GM19238 (cell line): ENCODE data around the gene CLDN24.
"Not testable (repeated sequence)": the region's sequence is repeated elsewhere in the genome, so short reads cannot be mapped to it uniquely, and the experiment has no call there.

Source experiments
- DNase-seq: peaks from one replicate; pipeline ENCODE4 v3.0.0; 2011; ENCODE audit warnings: low spot score; ENCODE audit not compliant: insufficient read length

Gene CLDN24

DNA sequence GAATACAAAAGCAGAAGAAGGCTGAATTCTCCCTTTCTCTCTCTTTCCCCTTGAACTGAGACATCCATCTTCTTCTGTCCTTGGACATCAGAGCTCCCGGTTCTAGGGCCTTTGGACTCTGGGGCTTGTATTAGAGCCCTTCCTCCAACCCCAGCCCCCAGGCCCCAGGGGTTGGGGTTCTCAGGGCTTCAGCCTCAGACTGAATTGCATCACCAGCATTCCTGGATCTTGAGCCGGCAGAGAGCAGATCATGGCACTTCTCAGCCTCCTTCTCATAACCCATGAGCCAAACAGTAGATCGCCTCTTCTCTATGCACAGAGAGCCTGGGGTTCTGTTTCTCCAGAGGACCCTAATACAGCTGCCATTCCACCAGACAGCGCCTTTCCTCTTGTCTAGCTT lies 25.3 kb upstream of the CLDN24 start:
- no peak for DNase-seq

DNA sequence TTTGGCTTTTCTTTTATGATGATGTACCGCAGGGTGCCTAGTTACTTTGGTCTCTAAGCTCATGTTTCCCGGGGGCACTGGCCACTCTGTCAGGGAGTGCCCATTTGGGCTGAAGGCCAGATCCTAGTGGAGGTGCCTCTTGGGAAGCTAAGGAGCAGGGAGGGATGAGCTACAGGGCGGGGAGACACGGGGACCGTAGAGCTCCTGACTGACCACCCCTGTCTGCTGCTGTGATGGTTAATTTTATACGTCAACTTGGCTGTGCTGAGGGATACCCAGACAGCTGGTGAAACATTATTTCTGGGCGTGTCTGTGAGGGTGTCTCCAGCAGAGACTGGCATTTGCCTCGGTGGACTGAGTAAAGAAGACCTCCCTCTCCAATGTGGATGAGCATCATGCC lies 24.9 kb upstream of the CLDN24 start:
- DNase-seq: no peak

DNA sequence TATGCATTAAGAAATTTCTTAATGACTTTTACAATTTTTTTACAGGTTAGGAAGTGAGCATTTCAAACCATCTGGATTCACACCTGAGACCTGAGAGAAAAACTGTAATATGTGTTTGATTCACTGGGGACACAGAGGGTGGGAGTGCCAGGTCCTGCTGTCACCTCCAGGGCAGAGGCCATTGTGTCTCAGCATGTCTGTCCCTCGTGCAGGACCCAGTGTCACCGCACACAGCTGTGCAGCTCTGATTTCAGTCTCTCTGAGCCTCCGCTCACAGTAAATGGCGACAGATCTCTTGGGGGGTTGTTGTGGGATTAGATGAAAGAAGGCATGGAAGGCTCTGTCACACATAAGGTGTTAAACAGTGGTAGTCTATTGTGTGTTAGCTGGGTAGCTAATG lies 23.0 kb upstream of the CLDN24 start:
- DNase-seq: no peak

DNA sequence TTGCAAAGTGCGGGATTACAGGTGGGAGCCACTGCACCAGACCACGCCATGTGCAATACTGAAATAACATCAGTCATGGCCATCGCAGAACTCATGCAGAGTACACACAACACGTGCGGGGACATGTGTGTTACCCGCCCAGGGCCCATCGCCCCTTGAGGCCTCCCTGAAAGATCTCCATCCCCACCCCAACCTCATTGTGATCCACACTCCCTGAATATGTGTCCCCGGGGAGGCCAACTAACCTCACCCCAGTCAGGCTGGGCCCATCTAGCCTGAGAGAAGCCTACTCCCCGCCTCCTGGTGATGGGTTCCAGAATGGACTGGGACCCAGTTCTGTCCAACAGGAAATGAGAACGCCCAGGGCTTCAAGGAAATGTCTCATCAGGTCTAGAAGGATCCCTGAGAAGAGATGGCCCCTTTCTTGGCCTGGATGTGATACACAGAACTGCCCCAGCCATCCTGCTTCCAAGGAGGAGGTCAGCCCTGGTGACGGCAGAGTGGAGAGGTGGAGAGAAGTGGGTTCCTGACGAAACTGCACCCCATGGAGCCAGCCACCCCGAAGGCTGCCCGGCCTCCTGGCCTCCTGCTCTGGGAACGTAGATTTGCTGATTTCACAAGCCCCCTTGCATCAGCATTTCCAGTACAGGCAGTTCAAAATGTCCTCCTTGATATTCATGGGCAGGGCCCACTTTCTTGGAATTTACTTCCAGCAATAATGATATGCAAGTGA lies 22.5 kb upstream of the CLDN24 start:
- DNase-seq: no peak

DNA sequence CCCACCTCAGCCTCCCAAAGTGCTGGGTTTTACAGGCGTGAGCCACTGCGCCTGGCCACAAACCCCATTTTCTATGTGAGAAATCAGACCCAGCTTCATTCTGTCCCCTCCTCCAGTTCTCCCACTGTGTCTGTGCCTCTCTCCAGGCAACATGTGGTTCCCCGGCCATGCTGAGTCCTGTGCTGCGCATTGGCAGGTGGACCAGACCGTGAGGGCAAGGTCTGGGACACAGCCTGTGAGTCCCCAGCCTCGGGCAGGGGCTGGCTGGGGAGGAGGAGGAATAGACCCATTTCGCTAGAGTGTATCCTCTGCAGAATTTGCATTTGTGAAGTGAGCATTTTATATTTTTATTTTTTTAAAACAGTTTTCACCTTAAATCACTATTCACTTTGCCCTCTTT lies 21.5 kb upstream of the CLDN24 start:
- no peak for DNase-seq

DNA sequence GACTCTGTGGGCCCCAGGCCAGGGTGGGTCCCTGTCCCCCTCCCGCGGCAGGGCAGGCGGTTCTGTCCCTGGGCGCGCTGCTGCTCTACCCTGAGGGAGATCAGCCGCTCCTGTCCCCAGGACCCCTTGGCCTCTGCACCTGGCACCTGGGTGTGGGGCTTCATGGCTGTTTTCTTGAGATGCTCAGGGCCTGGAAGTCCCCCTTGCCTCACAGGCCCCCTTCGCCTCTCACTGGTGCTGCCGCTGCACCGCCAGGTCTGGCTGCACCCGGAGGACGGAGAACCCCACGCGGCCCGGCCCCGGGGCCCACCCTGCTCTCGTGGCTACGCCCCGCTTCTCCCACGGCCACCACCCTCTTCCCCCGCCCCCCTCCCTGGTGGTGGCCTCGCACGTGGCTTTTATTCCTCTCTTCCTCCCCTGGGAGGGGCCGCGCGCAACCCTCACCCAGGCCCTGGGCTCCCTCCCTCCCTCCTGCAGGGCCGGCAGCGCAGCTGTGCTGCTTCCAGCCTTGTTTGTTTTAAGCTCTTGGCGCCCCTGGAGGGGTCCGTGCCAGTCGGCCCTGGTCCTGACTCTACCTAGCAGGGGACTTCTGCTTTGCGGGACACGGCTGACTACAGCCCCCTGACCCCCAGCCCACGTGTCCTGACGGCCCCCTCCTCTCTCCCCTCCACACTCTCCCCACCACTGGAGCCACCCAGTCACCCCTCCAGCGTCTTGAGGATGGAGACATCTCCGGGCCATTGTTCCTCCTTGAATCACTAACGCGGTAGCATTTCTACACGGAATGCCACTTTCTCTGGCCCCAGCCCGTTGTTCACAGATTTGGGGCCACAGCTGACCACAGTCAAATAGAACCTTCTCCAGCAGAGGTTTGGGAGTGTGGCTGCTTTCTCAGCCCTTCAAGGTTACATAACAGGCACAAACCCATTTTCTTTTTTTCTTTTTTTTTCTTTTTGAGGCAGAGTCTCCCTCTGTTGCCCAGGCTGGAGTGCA lies 20.6 kb upstream of the CLDN24 start:
- DNase-seq: peak; percentile 10

DNA sequence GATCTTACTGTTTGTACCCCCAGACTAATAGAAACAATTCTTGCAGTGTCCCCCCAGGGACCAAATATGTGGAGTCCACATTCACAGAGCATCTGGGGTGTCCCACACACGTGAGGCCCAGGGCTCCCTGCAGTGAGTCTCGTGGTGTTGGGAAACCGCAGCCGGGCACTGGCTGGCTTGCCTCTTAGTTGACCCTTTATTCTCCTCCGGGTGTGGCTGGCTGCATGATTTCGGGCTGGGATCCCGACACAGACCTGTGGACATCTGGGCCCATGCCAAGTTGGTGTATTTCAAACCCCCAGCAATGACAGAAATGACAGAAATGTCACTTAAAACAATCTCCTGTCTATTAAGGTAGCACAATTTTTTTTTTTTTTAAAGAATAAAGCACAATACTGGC lies 15.6 kb upstream of the CLDN24 start:
- no peak for DNase-seq

DNA sequence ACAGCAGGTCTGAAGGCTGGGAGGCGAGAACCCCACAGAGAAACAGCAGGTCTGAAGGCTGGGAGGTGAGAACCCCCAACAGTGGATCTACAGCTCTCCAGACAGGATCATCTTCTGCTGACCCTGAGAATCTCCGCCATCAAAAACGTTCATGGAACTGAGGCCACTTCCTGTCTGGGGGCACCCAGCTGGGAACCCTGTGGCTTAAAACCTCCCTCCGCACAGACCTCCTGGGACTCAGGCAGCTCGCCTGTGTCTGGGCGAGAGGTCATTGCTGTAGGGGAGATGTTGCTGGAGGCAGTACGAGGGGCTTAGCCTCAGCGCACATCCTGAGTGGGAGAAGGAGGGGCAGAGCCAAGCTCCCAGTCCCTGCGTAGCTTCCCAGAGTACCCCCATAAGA lies 15.1 kb upstream of the CLDN24 start:
- no peak for DNase-seq

DNA sequence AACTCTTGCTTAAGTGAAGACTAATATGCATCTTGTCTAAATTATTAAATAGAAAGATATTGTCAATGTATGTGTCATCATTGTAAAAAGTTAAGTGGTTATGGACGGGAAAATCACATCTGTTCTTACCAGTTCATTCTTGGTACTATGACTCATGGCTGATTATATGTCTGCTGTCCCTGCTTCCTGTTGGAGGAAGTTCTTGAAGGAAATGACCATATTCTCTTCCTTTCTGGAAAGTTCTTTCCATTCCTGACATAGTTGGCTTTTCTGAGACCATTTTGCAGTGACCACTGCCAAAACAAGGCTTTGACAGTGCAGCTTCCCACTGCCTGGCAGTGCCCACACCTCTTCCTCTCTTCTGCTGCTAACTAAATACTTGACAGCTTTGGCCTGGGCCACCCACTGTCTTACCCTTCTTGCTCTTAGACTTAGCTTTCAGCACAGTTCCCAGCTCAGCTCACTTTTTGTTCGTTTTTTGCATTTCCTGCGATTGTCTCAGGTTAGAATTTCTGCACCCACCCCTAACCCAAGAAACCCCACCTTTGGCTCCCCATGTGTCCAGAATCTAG lies 13.2 kb upstream of the CLDN24 start:
- DNase-seq: no peak

DNA sequence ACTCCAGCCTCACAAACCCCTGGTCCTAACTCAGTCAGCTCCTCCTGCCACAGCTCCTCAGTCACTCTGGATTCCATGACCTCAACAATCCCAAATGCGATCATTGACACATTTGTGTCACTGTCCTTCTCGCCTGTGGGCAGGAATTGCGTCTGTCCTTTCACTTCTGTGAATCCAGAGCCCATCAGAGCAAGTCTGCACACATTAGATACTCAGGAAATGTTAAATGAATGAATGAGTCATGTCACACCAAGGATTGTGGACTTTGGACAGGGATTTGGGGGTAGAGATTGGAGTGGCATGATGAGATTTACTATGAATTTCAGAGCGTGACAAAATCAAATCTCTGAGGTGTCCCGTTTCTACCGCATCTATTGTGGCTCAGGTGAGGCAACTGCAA lies 11.8 kb upstream of the CLDN24 start:
- no peak for DNase-seq

DNA sequence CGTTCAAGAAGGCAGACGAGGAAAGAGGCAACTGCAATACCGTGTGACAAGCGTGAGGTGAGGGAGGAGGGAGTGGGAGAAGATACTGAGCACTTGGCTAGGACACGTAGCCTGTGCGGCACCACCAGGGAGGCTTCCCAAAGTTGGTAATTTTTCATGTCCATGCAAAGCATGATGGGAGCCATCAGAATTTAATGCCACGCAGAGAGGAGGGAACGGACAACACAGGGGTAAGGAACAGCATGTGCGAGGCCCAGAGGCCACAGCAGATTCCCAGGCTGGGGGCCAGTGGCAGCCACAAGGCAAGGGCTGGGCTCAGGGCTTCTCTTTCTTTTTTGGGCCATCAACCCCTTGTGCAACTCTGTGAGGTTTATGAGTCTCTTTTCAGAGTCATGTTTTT lies 11.0 kb upstream of the CLDN24 start:
- no peak for DNase-seq

DNA sequence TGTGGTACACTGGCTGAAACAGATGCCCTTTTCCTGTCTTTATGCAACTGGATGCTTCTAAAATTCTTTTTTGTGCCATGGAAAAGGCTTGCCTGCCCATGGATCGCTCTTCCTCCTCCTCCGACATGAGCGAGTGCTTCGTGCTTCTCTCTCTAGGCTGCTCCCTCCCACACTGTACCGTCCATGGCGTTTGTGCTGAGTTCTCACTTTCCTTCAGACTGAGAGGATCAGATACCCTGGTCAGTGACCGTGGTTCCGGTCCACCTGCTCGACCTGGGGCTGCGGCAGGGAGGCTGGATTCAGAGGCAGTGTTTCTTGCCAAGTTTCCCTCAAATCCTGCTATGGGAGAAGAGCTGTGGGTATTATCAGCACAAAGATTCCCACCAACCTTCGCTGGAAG lies 10.2 kb upstream of the CLDN24 start:
- no peak for DNase-seq

DNA sequence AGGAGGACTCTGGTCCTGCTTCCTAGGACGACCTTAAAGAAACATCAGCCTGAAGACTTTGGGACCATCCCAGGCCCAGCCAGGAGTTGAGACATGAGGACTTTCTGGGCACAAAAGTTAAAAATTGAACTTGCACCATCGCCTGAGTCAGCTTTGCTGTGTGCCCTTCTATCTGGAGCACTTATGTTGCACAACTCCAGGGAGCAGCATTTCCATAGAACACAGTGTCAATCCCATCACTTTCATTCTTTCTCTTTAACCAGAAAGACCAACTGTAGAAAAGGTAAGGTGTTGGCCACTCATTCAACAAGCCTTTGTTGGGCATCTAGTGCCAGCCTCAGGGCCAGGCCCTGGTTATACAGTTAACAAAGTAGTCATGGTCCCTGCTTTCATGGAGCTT lies 8.6 kb upstream of the CLDN24 start:
- DNase-seq: no peak

DNA sequence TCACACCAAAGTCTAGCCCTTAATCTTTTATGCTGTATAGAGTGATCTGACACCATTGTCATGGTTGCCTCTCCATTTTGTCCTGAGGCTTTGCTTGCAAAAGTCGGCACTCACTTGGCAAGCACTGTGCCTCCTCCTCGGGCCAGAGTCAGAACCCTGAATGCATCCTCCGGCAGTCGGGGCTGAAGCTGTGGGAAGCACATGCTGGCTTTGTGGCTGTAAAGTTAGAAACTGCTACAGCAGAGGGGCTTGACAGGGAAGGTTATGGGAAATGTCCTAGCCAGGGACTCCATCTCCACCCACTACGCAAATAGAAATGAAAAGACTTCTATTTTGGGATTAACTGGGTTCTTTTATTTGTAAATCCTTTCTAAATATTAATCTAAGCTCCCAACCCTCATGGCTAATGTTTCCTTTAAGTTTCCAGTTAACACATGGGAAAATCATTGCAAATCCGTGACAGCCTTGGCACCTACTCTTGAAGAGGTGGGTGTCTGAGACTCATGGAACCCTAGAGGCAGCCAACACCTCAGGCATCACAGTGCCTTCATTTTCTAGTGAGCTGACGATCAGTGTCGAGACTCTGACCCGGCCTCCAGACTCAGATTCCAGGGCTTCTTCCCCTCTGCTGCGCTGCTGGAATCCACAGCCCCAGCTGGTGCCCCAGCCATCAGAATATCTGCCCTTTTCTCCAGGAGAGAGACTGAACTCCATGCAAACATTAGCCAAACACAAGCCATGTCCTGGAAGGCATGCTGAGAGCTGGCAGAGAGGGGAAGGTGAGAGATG lies 7.9 kb upstream of the CLDN24 start:
- no peak for DNase-seq

DNA sequence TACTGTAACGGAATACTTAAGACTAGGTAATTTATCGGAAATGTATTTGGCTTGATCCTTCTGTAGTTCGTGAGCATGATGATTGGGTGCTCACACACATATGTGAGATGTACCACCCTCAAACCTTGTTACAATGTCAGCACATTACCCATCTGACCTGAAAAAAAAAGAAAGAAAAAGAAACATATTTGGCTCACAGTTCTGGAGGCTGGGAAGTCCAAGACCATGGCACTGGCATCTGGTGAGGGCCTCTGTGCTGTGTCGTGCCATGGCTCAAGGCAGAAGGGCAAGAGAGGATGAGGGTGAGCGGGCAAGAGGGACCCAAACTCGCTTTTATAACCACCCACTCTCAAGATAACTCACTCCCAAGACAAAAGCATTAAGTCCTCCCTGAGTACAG lies 7.0 kb upstream of the CLDN24 start:
- no peak for DNase-seq

DNA sequence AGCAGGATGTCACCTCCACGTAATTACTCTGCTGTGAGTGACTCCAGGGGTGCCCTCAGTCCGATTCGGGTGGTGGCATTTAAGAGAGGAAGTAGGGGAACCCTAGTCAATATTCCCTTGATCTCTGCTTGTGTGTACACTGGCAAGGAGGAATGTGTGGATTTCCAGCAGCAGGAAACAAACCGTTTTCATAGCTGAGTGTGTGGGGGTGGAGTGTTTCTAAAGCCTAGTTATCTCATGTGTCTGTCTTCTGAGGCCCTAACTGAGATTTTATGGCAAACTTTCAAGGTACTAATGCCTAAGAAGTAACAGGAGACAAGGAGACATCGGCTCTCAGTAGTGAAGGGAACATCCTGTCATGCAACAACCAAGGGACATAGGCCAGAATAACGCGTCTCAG lies 6.6 kb upstream of the CLDN24 start:
- no peak for DNase-seq

DNA sequence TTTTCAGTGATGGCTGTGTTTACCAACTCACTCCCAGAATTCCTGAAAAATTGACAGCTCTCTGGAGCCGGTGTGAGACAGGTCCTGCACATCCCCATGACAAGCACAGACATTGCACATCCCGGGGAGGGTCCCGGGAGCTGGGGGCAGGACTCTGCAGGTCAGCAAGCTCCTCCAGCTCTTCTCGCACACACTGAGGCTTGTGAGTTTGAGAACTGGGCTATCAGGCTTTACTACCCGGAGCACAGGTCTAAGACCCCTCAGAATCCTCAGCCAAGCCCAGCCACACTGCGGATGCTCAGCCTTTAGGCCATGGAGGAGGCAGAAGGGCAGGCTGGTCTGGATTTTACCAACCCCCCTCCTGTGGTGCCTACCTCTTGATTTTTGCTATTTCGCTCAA lies 5.6 kb upstream of the CLDN24 start:
- no peak for DNase-seq

DNA sequence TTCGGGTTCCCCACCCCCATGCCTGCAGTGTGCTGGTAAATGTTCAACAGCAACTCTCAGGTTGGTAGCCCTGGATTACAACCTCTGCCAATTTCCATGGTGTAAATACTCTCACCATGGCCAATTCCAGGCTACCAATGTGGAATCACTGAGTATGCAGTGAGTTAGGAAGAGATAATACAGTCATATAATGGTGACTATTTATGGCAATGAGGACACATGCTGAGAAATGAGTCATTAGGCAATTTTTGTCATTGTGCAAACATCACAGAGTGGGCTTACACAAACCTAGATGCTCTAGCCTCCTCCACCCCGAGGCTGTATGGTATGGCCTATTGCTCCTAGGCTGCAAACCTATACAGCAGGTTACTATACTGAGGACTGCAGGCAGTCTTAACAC lies 4.6 kb upstream of the CLDN24 start:
- no peak for DNase-seq

DNA sequence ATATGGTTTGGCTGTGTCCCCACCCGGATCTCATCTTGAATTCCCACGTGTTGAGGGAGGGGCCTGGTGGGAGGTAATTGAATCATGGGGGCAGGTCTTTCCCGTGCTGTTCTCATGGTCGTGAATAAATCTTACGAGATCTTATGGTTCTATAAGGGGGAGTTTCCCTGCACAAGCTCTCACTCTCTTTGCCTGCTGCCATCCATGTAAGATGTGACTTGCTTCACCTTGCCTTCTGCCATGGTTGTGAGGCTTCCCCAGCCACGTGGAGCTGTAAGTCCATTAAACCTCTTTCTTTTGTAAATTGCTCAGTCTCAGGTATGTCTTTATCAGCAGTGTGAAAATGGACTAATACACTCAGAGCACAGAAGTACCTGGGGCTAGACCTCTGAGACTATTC lies 4.2 kb upstream of the CLDN24 start:
- not testable (repeated sequence) for DNase-seq

DNA sequence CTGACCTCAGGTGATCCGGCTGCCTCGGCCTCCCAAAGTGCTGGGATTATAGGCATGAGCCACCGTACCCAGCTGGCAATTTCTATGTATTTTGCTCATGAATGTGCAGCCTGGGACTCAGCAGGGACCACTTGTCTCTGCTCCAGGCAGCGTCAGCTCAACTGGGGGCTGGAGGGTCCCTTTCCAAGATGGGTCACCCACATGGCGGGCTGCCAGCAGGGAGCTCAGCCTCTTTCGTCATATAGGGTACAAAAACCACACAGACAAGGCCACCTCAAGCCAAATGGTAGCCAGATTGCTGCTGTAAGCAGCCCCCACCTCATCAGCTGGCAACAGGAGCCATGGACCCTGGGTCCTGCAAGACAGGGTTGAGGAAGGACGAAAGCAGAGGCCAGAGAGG lies 2.4 kb upstream of the CLDN24 start:
- no peak for DNase-seq

DNA sequence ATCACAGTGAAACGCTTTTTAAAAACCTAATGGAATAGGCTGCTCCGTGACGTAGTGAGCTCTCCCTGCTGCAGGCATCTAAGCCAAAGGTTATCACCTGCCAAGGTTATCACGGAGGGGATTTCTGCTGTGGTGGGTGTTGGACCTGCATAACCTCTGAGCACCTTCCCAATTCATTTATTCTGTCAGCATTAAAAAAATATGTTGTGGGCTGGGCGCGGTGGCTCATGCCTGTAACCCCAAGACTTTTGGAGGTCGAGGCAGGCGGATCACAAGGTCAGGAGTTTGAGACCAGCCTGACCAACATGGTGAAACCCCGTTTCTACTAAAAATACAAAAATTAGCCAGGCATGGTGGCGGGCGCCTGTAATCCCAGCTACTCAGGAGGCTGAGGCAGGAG lies 1.8 kb upstream of the CLDN24 start:
- DNase-seq: not testable (repeated sequence)

DNA sequence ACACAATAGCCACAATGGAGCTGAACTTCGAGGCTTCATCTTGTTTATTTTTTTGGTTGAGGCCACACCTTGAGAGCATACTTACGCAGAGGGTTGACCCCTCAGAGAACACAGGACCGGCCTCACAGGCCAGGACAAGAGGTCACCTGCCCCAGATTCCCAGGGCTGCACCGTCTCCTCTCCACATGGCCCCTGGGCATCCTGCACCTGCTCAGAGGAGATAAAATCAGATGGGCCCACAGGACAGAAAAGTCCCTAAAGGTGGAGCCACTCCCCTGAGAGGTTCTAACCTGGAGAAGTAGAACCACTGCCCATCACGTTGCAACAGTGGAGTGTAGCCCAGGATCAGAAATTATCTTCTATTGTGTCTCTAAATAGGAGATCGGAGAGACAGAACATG lies 1.1 kb upstream of the CLDN24 start:
- DNase-seq: no peak
